Stimulated activated CD8-positive, alpha-beta memory T cell treated with anti-CD3 and anti-CD28 coated beads, Interleukin-4, amount 100 ng/mL, for 1 hour (primary cell): ENCODE measurements around the gene RIPK1.
A peak's percentile ranks its signal among the peaks of the same experiment; 100 is the strongest.

Experiments used
- DNase-seq, 2 donors: peaks; one replicate each; pipeline ENCODE4 v3.0.0-alpha.2; 2020; ENCODE audit warnings: low read depth in 2 of 2, low spot score in 1 of 2

The RIPK1 gene

GRCh38 chr6:3079682-3080081 is 11.4 kb downstream of the RIPK1 start:
- no peak for DNase-seq

GRCh38 chr6:3081960-3082359 is 13.7 kb downstream of the RIPK1 start:
- no peak for DNase-seq

GRCh38 chr6:3085074-3085473 is 16.8 kb downstream of the RIPK1 start:
- DNase-seq, result no peak

GRCh38 chr6:3086282-3086946 is 18.1 kb downstream of the RIPK1 start:
- no peak for DNase-seq

- DNase-seq, result no peak
Observed at GRCh38 chr6:3088446-3088845, 20.2 kb downstream of the RIPK1 start.

GRCh38 chr6:3088968-3089367 is 20.7 kb downstream of the RIPK1 start:
- DNase-seq, result no peak

- DNase-seq, result no peak
Observed at GRCh38 chr6:3090013-3090412, 21.7 kb downstream of the RIPK1 start.

- no peak for DNase-seq
Observed at GRCh38 chr6:3094815-3095214, 26.5 kb downstream of the RIPK1 start.

- DNase-seq, result no peak
Observed at GRCh38 chr6:3102875-3103274, 34.6 kb downstream of the RIPK1 start.

GRCh38 chr6:3108746-3109414 is 40.6 kb downstream of the RIPK1 start:
- no peak for DNase-seq

- DNase-seq, result no peak
Observed at GRCh38 chr6:3109761-3110160, 41.5 kb downstream of the RIPK1 start.

- DNase-seq, result no peak
Observed at GRCh38 chr6:3114377-3114776, 46.1 kb downstream of the RIPK1 start.

GRCh38 chr6:3117912-3118352 is 49.6 kb downstream of the RIPK1 start:
- DNase-seq, result no peak

GRCh38 chr6:3118353-3119039 is 50.2 kb downstream of the RIPK1 start, which contains the start of gene BPHL:
Gene BPHL (plus strand): TSS chr6:3118711. CDS start chr6:3118741, 30 bp downstream.
- peak; percentile 99 to 100 for DNase-seq

GRCh38 chr6:3119040-3119723 is 50.9 kb downstream of the RIPK1 start:
- no peak for DNase-seq

- DNase-seq, result no peak
Observed at GRCh38 chr6:3120765-3121089, 52.4 kb downstream of the RIPK1 start.

GRCh38 chr6:3122823-3123182 is 54.5 kb downstream of the RIPK1 start:
- no peak for DNase-seq

- no peak for DNase-seq
Observed at GRCh38 chr6:3124667-3125066, 56.4 kb downstream of the RIPK1 start.

- no peak for DNase-seq
Observed at GRCh38 chr6:3125815-3126214, 57.5 kb downstream of the RIPK1 start.

GRCh38 chr6:3128356-3129108 is 60.2 kb downstream of the RIPK1 start:
- no peak for DNase-seq

GRCh38 chr6:3131695-3132094 is 63.4 kb downstream of the RIPK1 start:
- no peak for DNase-seq
